Natural killer cell (primary cell): Measurements from ENCODE around the gene VDAC2. TPM values are rescaled to one million over a fixed set of nuclear protein-coding genes. Genes with fewer than 3 reads are reported as not detected.
"Not testable (repeated sequence)": the region's sequence is repeated elsewhere in the genome, so short reads cannot be mapped to it uniquely, and the experiment has no call there.

Source experiments
- ATAC-seq, 3 donors: fragments of 150-1000 bp in 2 of 3; fragments of 200-7000 bp in 1 of 3; cut with Tn5 transposase; 1 replicate in 1 of 3; 2 replicates in 2 of 3; pipeline ENCODE4 v1.10.0; 2021; ENCODE audit warnings: mild to moderate bottlenecking in 2 of 3, moderate library complexity in 2 of 3
- DNase-seq, 2 donors: peaks; one replicate each; pipeline versions ENCODE4 v3.0.0 to v3.0.0-alpha.2; 2013 to 2021; ENCODE audit warnings: mixed read lengths in 1 of 2
- H3K27ac ChIP-seq: one replicate; pipeline ENCODE4 v1.5.1; 2013; ENCODE audit warnings: mild to moderate bottlenecking, low read length
- H3K27me3 ChIP-seq: one replicate; pipeline ENCODE4 v1.6.1; 2013; ENCODE audit warnings: low read length; ENCODE audit not compliant: control insufficient read depth, insufficient read depth
- H3K36me3 ChIP-seq: one replicate; pipeline ENCODE4 v1.6.1; 2013; ENCODE audit warnings: low read length; ENCODE audit not compliant: control insufficient read depth, insufficient read depth
- H3K4me1 ChIP-seq: one replicate; pipeline ENCODE4 v1.6.1; 2013; ENCODE audit warnings: low read length; ENCODE audit not compliant: control insufficient read depth, insufficient read depth
- H3K4me3 ChIP-seq: one replicate; pipeline ENCODE4 v1.5.1; 2013; ENCODE audit warnings: low read length
- H3K9me3 ChIP-seq: one replicate; pipeline ENCODE4 v1.6.1; 2013; ENCODE audit warnings: low read length; ENCODE audit not compliant: control insufficient read depth, insufficient read depth
- H3K27ac Mint-ChIP-seq, 2 donors: one replicate each; pipeline ENCODE4 v1.8.0; 2022; ENCODE audit warnings: mild to moderate bottlenecking in 2 of 2, mixed read lengths in 2 of 2, moderate library complexity in 1 of 2
- H3K27me3 Mint-ChIP-seq, 2 donors: one replicate each; pipeline ENCODE4 v1.8.0; 2022; ENCODE audit warnings: low read depth in 2 of 2, mixed read lengths in 2 of 2
- H3K36me3 Mint-ChIP-seq: one replicate; pipeline ENCODE4 v1.8.0; 2022; ENCODE audit warnings: mixed read lengths
- H3K4me1 Mint-ChIP-seq, 2 donors: one replicate each; pipeline ENCODE4 v1.8.0; 2022; ENCODE audit warnings: mixed read lengths in 2 of 2
- H3K4me3 Mint-ChIP-seq: one replicate; pipeline ENCODE4 v1.8.0; 2022; ENCODE audit warnings: mild to moderate bottlenecking, moderate library complexity, mixed read lengths
- H3K9me3 Mint-ChIP-seq, 2 donors: one replicate each; pipeline ENCODE4 v1.8.0; 2022; ENCODE audit warnings: mixed read lengths in 2 of 2
- WGBS: methylation state at CpG from one replicate; pipeline ENCODE4 v1.1.7; 2013; ENCODE audit warnings: missing lambda C conversion rate; ENCODE audit not compliant: insufficient coverage; 5-methylcytosine and 5-hydroxymethylcytosine counted together
- intact Hi-C: fragments of 100-400 bp; cut with micrococcal nuclease; formaldehyde crosslinking; loops from one replicate; pipeline ENCODE4 v1.14.2; 2022
- total RNA-seq, 4 donors: library from RNA; stranded (reverse); fragments of 120-200 nt in 1 of 4; gene quantifications; one replicate each; pipeline versions ENCODE4 v1.2.3 to v1.2.4, GENCODE V29; 2013 to 2022
- TF ChIP-seq, protein P1 (sequence below): fragments of 200-600 bp; IDR thresholded peaks from one replicate; pipeline ENCODE4 v1.8.0; 2022; ENCODE audit warnings: antibody characterized with exemption

Gene VDAC2
- total RNA-seq, 3 donors from 2014 or later (not counting 1 experiment from before 2014, with no cell fraction given) = 110 to 124 (median 117) TPM

- WGBS = 96% methylated on average over 4 of the region's 4 CpGs
- DNase-seq = no peak
Measured at GRCh38 chr10:75220274-75220673, 9.7 kb downstream of the VDAC2 start.

GRCh38 chr10:75221492-75221891 is 10.9 kb downstream of the VDAC2 start:
- intact Hi-C loops, H3K4me3 Mint-ChIP-seq, DNase-seq, H3K4me1 ChIP-seq, H3K27me3 Mint-ChIP-seq, H3K36me3 Mint-ChIP-seq, H3K27me3 ChIP-seq, H3K27ac Mint-ChIP-seq, H3K4me3 ChIP-seq, ATAC-seq, H3K9me3 ChIP-seq, H3K9me3 Mint-ChIP-seq, H3K27ac ChIP-seq: not testable (repeated sequence)
- WGBS = 98% methylated on average over 6 of the region's 8 CpGs
- peaks cover 81% of the 10 kb centered on the region for H3K36me3 ChIP-seq
- H3K4me1 Mint-ChIP-seq = peaks cover 25 to 34% of the 10 kb centered on the region in 2 donors

More at GRCh38 chr10:75220274-75220673, 9.7 kb downstream of the VDAC2 start:
- H3K4me1 Mint-ChIP-seq = peaks cover 29 to 36% of the 10 kb centered on the region in 2 donors
- Histone ChIP-seq H3K4me1 (peaks cover 2% of the 10 kb centered on the region), H3K4me3 (no peak overlapping the region), H3K36me3 (peaks cover 84% of the 10 kb centered on the region), H3K27me3 (no peaks in the 10 kb centered on the region), H3K9me3 (no peaks in the 10 kb centered on the region), H3K27ac (no peak overlapping the region)
- no peak overlapping the region for H3K27ac Mint-ChIP-seq
- no peak for ATAC-seq
- peaks cover 17% of the 10 kb centered on the region for H3K36me3 Mint-ChIP-seq
- TF ChIP-seq, protein P1, sequence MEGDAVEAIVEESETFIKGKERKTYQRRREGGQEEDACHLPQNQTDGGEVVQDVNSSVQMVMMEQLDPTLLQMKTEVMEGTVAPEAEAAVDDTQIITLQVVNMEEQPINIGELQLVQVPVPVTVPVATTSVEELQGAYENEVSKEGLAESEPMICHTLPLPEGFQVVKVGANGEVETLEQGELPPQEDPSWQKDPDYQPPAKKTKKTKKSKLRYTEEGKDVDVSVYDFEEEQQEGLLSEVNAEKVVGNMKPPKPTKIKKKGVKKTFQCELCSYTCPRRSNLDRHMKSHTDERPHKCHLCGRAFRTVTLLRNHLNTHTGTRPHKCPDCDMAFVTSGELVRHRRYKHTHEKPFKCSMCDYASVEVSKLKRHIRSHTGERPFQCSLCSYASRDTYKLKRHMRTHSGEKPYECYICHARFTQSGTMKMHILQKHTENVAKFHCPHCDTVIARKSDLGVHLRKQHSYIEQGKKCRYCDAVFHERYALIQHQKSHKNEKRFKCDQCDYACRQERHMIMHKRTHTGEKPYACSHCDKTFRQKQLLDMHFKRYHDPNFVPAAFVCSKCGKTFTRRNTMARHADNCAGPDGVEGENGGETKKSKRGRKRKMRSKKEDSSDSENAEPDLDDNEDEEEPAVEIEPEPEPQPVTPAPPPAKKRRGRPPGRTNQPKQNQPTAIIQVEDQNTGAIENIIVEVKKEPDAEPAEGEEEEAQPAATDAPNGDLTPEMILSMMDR = no peak
- intact Hi-C loops = no loop called here
- H3K27me3 Mint-ChIP-seq = no peaks in the 10 kb centered on the region
- no peaks in the 10 kb centered on the region for H3K9me3 Mint-ChIP-seq
- no peak overlapping the region for H3K4me3 Mint-ChIP-seq

DNA sequence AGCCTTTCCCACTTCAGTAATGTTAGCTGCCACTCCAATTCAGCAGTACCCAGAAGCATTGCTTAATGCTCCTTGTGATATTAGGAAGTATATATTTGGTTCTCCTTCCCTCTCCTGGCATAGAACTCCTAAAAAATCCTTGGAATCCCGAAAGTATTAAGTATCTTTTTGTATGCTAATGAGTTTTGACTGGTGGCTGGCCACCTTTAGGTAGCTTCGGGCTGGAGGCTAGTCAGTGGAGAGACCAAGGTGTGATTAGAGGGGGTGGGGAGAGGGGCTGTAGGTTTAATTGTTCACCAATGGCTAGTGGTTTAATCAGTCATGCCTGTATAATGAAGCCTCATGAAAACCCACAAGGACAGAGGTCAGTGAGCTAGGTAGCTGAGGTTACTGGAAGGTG is 12.9 kb downstream of the VDAC2 start:
- Histone ChIP-seq H3K27me3 (no peaks in the 10 kb centered on the region), H3K4me3 (no peak overlapping the region), H3K9me3 (no peaks in the 10 kb centered on the region), H3K4me1 (no peaks in the 10 kb centered on the region), H3K27ac (no peak overlapping the region), H3K36me3 (peaks cover 74% of the 10 kb centered on the region)
- Mint-ChIP-seq H3K36me3 (peaks cover 9% of the 10 kb centered on the region), H3K9me3 (no peaks in the 10 kb centered on the region), H3K4me1 (peaks cover 29 to 34% of the 10 kb centered on the region in 2 donors), H3K27me3 (no peaks in the 10 kb centered on the region), H3K27ac (peak overlapping the region; percentile 57 to 81), H3K4me3 (no peak overlapping the region)
- intact Hi-C loops = no loop called here
- TF ChIP-seq, protein P1 = no peak
- WGBS = 98% methylated on average over 2 of the region's 2 CpGs
- no peak for DNase-seq
- no peak for ATAC-seq

DNA sequence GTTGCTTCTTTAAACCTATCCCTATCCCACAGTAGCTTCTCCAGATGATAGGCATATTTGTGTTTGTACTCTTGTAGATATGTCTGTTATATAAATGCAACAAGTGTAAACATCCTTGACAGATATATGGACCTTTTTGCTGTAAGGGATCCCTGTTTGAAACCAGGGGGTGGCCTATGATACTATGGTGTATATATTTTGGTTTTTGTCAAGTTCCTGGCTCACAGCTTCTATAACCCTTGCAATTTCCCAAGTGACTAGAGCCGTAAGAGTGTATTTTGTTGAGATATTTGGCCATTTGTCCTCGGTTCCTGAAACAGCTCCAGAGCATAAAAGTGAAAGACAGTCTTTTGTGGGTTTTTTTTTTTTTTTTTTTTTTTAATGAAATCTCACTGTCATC is 15.5 kb downstream of the VDAC2 start:
- H3K9me3 ChIP-seq = no peaks in the 10 kb centered on the region
- TF ChIP-seq, protein P1 = no peak
- H3K27ac Mint-ChIP-seq = peak overlapping the region; percentile 57 to 81
- peaks cover 9% of the 10 kb centered on the region for H3K36me3 Mint-ChIP-seq
- 100% methylated on average over 2 of the region's 2 CpGs for WGBS
- H3K27me3 ChIP-seq = no peaks in the 10 kb centered on the region
- H3K36me3 ChIP-seq = peaks cover 75% of the 10 kb centered on the region
- no peaks in the 10 kb centered on the region for H3K9me3 Mint-ChIP-seq
- no peak for DNase-seq
- H3K27me3 Mint-ChIP-seq = no peaks in the 10 kb centered on the region
- no peak for ATAC-seq
- intact Hi-C loops = no loop called here
- H3K4me3 ChIP-seq = no peak overlapping the region
- no peak overlapping the region for H3K4me3 Mint-ChIP-seq
- peaks cover 40 to 41% of the 10 kb centered on the region in 2 donors for H3K4me1 Mint-ChIP-seq
- no peaks in the 10 kb centered on the region for H3K4me1 ChIP-seq
- no peak overlapping the region for H3K27ac ChIP-seq
